A549 (cell line): ENCODE measurements around the gene INPP4B. TPM values are rescaled to one million over a fixed set of nuclear protein-coding genes. Genes with fewer than 3 reads are reported as not detected.

Experiments used
- ATAC-seq, 2 experiments: fragments of 200-7000 bp in 1 of 2; fragments of >200 bp in 1 of 2; cut with Nextera tagmentation in 1 of 2; cut with Tn5 transposase in 1 of 2; 3 replicates each; pipeline versions ENCODE4 v1.8.0 to v1.9.1; 2018 to 2020; ENCODE audit warnings: mild to moderate bottlenecking in 1 of 2, moderate library complexity in 1 of 2
- CTCF ChIA-PET: fragments of 300-600 bp; sonication (Branson Sonifier 250); formaldehyde crosslinking; extraction: SDS; loops from one replicate; lab custom pipeline; 2021; ENCODE audit warnings: antibody characterized with exemption, inconsistent platforms; lab: Yijun Ruan, JAX
- POLR2A ChIA-PET: fragments of 350-600 bp; formaldehyde crosslinking; extraction: SDS; loops from one replicate; lab custom pipeline; 2021; ENCODE audit warnings: antibody characterized with exemption, inconsistent platforms; lab: Yijun Ruan, JAX
- DNase-seq, 2 experiments: peaks; one replicate each; pipeline versions ENCODE4 v3.0.0 to v3.0.0-alpha.2; 2011 to 2016; ENCODE audit warnings: low read depth in 1 of 2, low spot score in 1 of 2
- FAIRE-seq: peaks from 2 replicates; lab custom pipeline; 2011; peaks lifted over from hg19 to GRCh38; lab: Jason Lieb, UNC
- H3K27ac ChIP-seq, 2 experiments: fragments of >200 bp; sonication (Bioruptor Twin); formaldehyde crosslinking; 3 replicates each; pipeline ENCODE4 v1.5.1; 2016 to 2017
- H3K4me1 ChIP-seq: fragments of >200 bp; sonication (Bioruptor Twin); formaldehyde crosslinking; 3 replicates; pipeline ENCODE4 v1.6.1; 2016
- H3K4me2 ChIP-seq: fragments of >200 bp; sonication (Bioruptor Twin); formaldehyde crosslinking; 3 replicates; pipeline ENCODE4 v1.6.1; 2016
- H3K4me3 ChIP-seq: fragments of >200 bp; sonication (Bioruptor Twin); formaldehyde crosslinking; 3 replicates; pipeline ENCODE4 v1.5.1; 2016
- H3K9me3 ChIP-seq: fragments of >200 bp; sonication (Bioruptor Twin); formaldehyde crosslinking; 3 replicates; pipeline ENCODE4 v1.6.1; 2016
- CBX2 ChIP-seq: fragments of 200-600 bp; sonication (generic); IDR thresholded peaks from 2 replicates; pipeline ENCODE4 v1.6.1; 2016; ENCODE audit warnings: low read depth, mild to moderate bottlenecking, borderline replicate concordance
- CBX8 ChIP-seq: fragments of 200-600 bp; sonication (generic); IDR thresholded peaks from 2 replicates; pipeline ENCODE4 v1.6.1; 2016
- CEBPB ChIP-seq, 2 experiments: fragments of >200 bp in 1 of 2; sonication (Bioruptor Twin) in 1 of 2; formaldehyde crosslinking in 1 of 2; IDR thresholded peaks; 2 replicates each; pipeline ENCODE4 v1.6.1; 2012 to 2016
- EHF ChIP-seq: fragments of 250-450 bp; sonication (Bioruptor Pico); IDR thresholded peaks from 2 replicates; pipeline ENCODE4 v1.5.0; 2020; ENCODE audit warnings: mild to moderate bottlenecking
- EHMT2 ChIP-seq: fragments of 200-600 bp; sonication (generic); IDR thresholded peaks from 2 replicates; pipeline ENCODE4 v1.6.1; 2016; ENCODE audit warnings: antibody characterized with exemption, low read depth, mild to moderate bottlenecking, moderate library complexity
- EP300 ChIP-seq, 2 experiments: fragments of >200 bp; sonication (Bioruptor Twin); formaldehyde crosslinking; IDR thresholded peaks; 2 replicates in 1 of 2; 3 replicates in 1 of 2; pipeline ENCODE4 v1.6.1; 2016 to 2017
- ESRRA ChIP-seq: fragments of 150-350 bp; IDR thresholded peaks from 2 replicates; pipeline ENCODE4 v1.6.1; 2014; ENCODE audit warnings: mild to moderate bottlenecking, low read length, borderline replicate concordance
- GATA3 ChIP-seq: IDR thresholded peaks from 2 replicates; pipeline ENCODE4 v1.6.1; 2012; ENCODE audit warnings: borderline replicate concordance
- HDAC2 ChIP-seq: fragments of 200-600 bp; sonication (generic); IDR thresholded peaks from 2 replicates; pipeline ENCODE4 v1.6.1; 2016
- HEYL ChIP-seq: fragments of 250-450 bp; sonication (Bioruptor Pico); IDR thresholded peaks from 2 replicates; pipeline ENCODE4 v1.8.0; 2021; ENCODE audit warnings: mild to moderate bottlenecking, moderate library complexity
- HOXA7 ChIP-seq: fragments of 250-450 bp; sonication (Bioruptor Pico); IDR thresholded peaks from 2 replicates; pipeline ENCODE4 v1.5.0; 2020; ENCODE audit warnings: mild to moderate bottlenecking, moderate library complexity
- JUN ChIP-seq, 2 experiments: fragments of >200 bp; sonication (Bioruptor Twin); formaldehyde crosslinking; IDR thresholded peaks; 2 replicates in 1 of 2; 3 replicates in 1 of 2; pipeline ENCODE4 v1.6.1; 2016 to 2017
- JUNB ChIP-seq: fragments of >200 bp; sonication (Bioruptor Twin); formaldehyde crosslinking; IDR thresholded peaks from 2 replicates; pipeline ENCODE4 v1.6.1; 2016
- KDM1A ChIP-seq: fragments of 200-600 bp; sonication (generic); IDR thresholded peaks from 2 replicates; pipeline ENCODE4 v1.6.1; 2016; ENCODE audit warnings: low read depth, mild to moderate bottlenecking
- MAZ ChIP-seq: fragments of 150-350 bp; IDR thresholded peaks from 2 replicates; pipeline ENCODE4 v1.6.1; 2014; ENCODE audit warnings: antibody characterized with exemption, low read depth, low read length, borderline replicate concordance
- NPAS2 ChIP-seq: fragments of 250-450 bp; sonication (Bioruptor Pico); IDR thresholded peaks from 2 replicates; pipeline ENCODE4 v1.8.0; 2022; ENCODE audit warnings: mild to moderate bottlenecking, moderate library complexity, borderline replicate concordance
- NR3C1 ChIP-seq: fragments of >200 bp; sonication (Bioruptor Twin); formaldehyde crosslinking; IDR thresholded peaks from 3 replicates; pipeline ENCODE4 v1.6.1; 2017
- RCOR1 ChIP-seq: fragments of 150-350 bp; IDR thresholded peaks from 2 replicates; pipeline ENCODE4 v1.6.1; 2014; ENCODE audit warnings: antibody characterized with exemption, low read length, low read depth
- RNF2 ChIP-seq: fragments of 200-600 bp; sonication (generic); IDR thresholded peaks from 2 replicates; pipeline ENCODE4 v1.6.1; 2016; ENCODE audit warnings: low read depth, mild to moderate bottlenecking, antibody characterized with exemption, moderate library complexity, borderline replicate concordance
- SMC3 ChIP-seq: fragments of >200 bp; sonication (Bioruptor Twin); formaldehyde crosslinking; IDR thresholded peaks from 3 replicates; pipeline ENCODE4 v1.6.1; 2018; ENCODE audit warnings: inconsistent platforms
- SREBF2 ChIP-seq: fragments of 450-650 bp; IDR thresholded peaks from 2 replicates; pipeline ENCODE4 v1.6.1; 2014; ENCODE audit warnings: mild to moderate bottlenecking, moderate library complexity
- TFCP2L1 ChIP-seq: fragments of 250-450 bp; sonication (Bioruptor Pico); IDR thresholded peaks from 2 replicates; pipeline ENCODE4 v1.5.0; 2021; ENCODE audit warnings: mild to moderate bottlenecking
- TP53 ChIP-seq: fragments of 250-450 bp; sonication (Bioruptor Pico); IDR thresholded peaks from 2 replicates; pipeline ENCODE4 v1.5.0; 2021; ENCODE audit warnings: mild to moderate bottlenecking, moderate library complexity
- ZC3H11A ChIP-seq: fragments of 450-650 bp; IDR thresholded peaks from 2 replicates; pipeline ENCODE4 v1.6.1; 2014; ENCODE audit warnings: antibody characterized with exemption, mild to moderate bottlenecking
- ZFP36 ChIP-seq: fragments of 450-650 bp; IDR thresholded peaks from 2 replicates; pipeline ENCODE4 v1.6.1; 2014; ENCODE audit warnings: borderline replicate concordance; ENCODE audit not compliant: partially characterized antibody
- ZNF302 ChIP-seq: fragments of 250-450 bp; sonication (Bioruptor Pico); IDR thresholded peaks from 2 replicates; pipeline ENCODE4 v1.9.0; 2021; ENCODE audit warnings: inconsistent platforms, mild to moderate bottlenecking, moderate library complexity
- WGBS: methylation state at CpG from one replicate; pipeline ENCODE4 v1.1.6; 2017; ENCODE audit errors: missing lambda C conversion rate; 5-methylcytosine and 5-hydroxymethylcytosine counted together
- polyA plus RNA-seq, 4 experiments: library from polyadenylated mRNA; depleted of rRNA in 3 of 4; stranded (reverse); fragments of >200 nt; fragmentation: RNase III in 1 of 4; extraction: RNeasy Plus Mini Kit Qiagen cat#74134 plus additional on column Dnase treatment in 1 of 4; gene quantifications; 2 replicates in 3 of 4; 3 replicates in 1 of 4; pipeline ENCODE4 v1.2.3, GENCODE V29; 2011 to 2017
- TF ChIP-seq, protein P1 (sequence below): IDR thresholded peaks from 2 replicates; pipeline ENCODE4 v1.6.1; 2012
- TF ChIP-seq, protein P2 (sequence below): fragments of 250-450 bp; sonication (Bioruptor Pico); IDR thresholded peaks from 2 replicates; pipeline ENCODE4 v1.5.0; 2021; ENCODE audit warnings: mild to moderate bottlenecking, moderate library complexity, borderline replicate concordance
- TF ChIP-seq, protein P3 (sequence below): IDR thresholded peaks from 2 replicates; pipeline ENCODE4 v1.6.1; 2012; ENCODE audit warnings: low read depth, borderline replicate concordance
- TF ChIP-seq, protein P4 (sequence below): IDR thresholded peaks from 2 replicates; pipeline ENCODE4 v1.6.1; 2012

The INPP4B gene
- polyA plus RNA-seq, 2 of the 4 experiments (the other 2 are of a cell fraction) = 7.2 to 14.9 TPM

DNA sequence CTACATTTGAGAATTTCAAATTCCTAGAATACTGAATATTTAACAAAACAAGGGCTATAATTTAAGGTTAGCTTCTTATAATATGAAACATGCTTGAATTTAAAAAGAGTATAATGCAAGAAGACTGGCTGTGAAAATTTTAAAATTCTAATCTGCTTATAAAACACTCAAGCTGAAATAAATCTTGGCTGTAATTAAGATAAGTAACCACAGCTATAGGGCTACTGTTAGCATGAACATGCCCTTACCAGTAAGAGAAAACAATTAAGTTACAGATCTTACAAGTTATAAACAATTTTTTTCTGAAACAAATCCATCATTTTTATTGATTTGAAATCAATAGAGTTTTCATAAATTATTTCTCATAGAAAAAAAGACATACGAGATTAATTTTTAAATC, 148.2 kb downstream of the INPP4B start:
- no peak for ATAC-seq
- POLR2A ChIA-PET = no interaction called here
- no peak for TF ChIP-seq ZNF302 (CRISPR knock-in tag)
- TF ChIP-seq RNF2 = no peak
- TF ChIP-seq, protein P1, sequence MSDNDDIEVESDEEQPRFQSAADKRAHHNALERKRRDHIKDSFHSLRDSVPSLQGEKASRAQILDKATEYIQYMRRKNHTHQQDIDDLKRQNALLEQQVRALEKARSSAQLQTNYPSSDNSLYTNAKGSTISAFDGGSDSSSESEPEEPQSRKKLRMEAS = no peak
- no peak for TF ChIP-seq TFCP2L1
- TF ChIP-seq ZC3H11A = no peak
- no peak for TF ChIP-seq TP53 (CRISPR knock-in tag)
- TF ChIP-seq MAZ = no peak
- no peak for DNase-seq
- no peak overlapping the region for H3K4me3 ChIP-seq
- H3K9me3 ChIP-seq = no peaks in the 10 kb centered on the region
- H3K4me1 ChIP-seq = no peaks in the 10 kb centered on the region
- 88% methylated on average over 1 of the region's 1 CpG for WGBS
- CTCF ChIA-PET = no interaction called here
- FAIRE-seq = no peak
- no peak overlapping the region for H3K27ac ChIP-seq
- H3K4me2 ChIP-seq = no peak overlapping the region

DNA sequence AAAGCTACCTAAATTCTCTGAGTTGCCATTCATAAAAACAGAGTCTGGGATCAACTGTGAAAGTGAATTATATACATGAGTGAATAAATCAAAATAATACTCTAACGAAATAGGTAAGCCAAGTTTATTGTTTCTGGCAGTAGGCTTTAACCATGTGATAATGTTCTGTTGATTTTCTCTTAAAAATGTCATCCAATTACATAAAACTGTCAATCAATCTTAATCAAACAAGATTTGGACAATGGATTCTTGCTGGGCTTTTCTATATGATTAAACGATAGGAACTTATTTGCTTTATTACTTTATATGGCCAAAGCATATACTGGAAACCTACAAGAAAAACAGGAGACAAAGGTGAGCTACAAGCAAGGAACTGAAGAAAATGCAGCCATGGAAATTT, 148.8 kb downstream of the INPP4B start:
- TF ChIP-seq ZFP36 (no peak), SREBF2 (no peak), CBX2 (no peak), EP300 (IDR thresholded peaks at IDR 0.05) (no peak), EHF (CRISPR knock-in tag) (no peak), NPAS2 (no peak), JUNB (no peak), KDM1A (no peak), CBX8 (no peak), JUN (IDR thresholded peaks at IDR 0.05) (no peak), NR3C1 (no peak), HOXA7 (CRISPR knock-in tag) (no peak), GATA3 (no peak), HEYL (no peak)
- TF ChIP-seq, protein P2, sequence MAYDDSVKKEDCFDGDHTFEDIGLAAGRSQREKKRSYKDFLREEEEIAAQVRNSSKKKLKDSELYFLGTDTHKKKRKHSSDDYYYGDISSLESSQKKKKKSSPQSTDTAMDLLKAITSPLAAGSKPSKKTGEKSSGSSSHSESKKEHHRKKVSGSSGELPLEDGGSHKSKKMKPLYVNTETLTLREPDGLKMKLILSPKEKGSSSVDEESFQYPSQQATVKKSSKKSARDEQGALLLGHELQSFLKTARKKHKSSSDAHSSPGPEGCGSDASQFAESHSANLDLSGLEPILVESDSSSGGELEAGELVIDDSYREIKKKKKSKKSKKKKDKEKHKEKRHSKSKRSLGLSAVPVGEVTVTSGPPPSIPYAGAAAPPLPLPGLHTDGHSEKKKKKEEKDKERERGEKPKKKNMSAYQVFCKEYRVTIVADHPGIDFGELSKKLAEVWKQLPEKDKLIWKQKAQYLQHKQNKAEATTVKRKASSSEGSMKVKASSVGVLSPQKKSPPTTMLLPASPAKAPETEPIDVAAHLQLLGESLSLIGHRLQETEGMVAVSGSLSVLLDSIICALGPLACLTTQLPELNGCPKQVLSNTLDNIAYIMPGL (CRISPR knock-in tag) = no peak
- TF ChIP-seq, protein P1 = no peak
- TF ChIP-seq, all 56 proteins: peak for 0
- Histone ChIP-seq H3K4me1 (no peaks in the 10 kb centered on the region), H3K4me3 (no peak overlapping the region), H3K9me3 (no peaks in the 10 kb centered on the region), H3K27ac (no peak overlapping the region), H3K4me2 (no peak overlapping the region)
- ATAC-seq = no peak
- 55% methylated on average over 2 of the region's 2 CpGs for WGBS
- POLR2A ChIA-PET = no interaction called here
- no peak for FAIRE-seq
- DNase-seq = no peak
- CTCF ChIA-PET = no interaction called here

DNA sequence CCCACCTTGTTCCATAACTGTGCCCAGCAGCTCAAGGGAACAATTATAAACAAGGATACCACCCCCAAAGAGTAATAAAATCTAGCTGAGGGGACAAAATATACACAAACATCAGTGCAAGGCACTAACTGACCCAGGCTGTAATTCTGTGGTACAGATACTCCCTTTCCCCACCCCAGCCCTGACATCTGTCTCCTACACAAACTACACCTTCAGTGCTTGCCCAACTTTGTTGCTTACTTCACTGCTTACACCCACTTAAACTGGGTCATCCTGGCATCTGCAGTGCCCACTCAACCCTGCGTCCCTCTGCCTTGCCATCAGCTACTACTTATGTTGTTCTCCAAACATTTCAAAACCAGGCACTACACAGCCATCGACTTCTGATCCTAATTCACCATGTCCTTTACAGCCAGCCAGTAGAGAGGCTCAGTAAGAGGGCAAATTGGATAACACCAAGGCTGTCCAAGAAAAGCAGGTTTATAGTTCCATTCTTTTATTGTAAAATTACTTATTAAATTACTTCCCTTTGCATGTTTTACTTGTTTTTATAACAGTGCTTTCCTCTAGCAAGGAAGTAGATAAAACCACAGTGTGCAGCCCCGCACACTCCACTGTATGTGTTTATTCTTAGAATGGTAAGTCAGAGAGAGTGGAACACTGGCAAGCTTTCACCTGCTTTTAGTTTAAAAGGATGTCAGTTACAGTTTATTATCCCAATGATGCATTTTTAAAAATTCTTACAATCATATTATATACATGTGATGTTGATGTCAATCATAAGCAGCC, 149.6 kb downstream of the INPP4B start:
- H3K4me1 ChIP-seq = no peaks in the 10 kb centered on the region
- POLR2A ChIA-PET = no interaction called here
- no peak for ATAC-seq
- TF ChIP-seq, protein P2 (CRISPR knock-in tag) = no peak
- no peak for TF ChIP-seq ESRRA
- no peak for TF ChIP-seq SMC3
- TF ChIP-seq MAZ = no peak
- no peak for TF ChIP-seq EHMT2
- no peak for TF ChIP-seq ZC3H11A
- TF ChIP-seq, protein P3, sequence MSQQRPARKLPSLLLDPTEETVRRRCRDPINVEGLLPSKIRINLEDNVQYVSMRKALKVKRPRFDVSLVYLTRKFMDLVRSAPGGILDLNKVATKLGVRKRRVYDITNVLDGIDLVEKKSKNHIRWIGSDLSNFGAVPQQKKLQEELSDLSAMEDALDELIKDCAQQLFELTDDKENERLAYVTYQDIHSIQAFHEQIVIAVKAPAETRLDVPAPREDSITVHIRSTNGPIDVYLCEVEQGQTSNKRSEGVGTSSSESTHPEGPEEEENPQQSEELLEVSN = no peak
- TF ChIP-seq, protein P4, sequence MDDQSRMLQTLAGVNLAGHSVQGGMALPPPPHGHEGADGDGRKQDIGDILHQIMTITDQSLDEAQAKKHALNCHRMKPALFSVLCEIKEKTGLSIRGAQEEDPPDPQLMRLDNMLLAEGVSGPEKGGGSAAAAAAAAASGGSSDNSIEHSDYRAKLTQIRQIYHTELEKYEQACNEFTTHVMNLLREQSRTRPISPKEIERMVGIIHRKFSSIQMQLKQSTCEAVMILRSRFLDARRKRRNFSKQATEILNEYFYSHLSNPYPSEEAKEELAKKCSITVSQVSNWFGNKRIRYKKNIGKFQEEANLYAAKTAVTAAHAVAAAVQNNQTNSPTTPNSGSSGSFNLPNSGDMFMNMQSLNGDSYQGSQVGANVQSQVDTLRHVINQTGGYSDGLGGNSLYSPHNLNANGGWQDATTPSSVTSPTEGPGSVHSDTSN = no peak
- TF ChIP-seq HDAC2 = no peak
- TF ChIP-seq EHF (CRISPR knock-in tag) = no peak
- no peak for TF ChIP-seq JUNB
- no peak for TF ChIP-seq CEBPB (IDR thresholded peaks at IDR 0.05)
- TF ChIP-seq RCOR1 = no peak

More for the DNA sequence above, 149.6 kb downstream of the INPP4B start:
- Histone ChIP-seq H3K4me3 (no peak overlapping the region), H3K27ac (no peak overlapping the region), H3K4me2 (no peak overlapping the region), H3K9me3 (no peaks in the 10 kb centered on the region)
- DNase-seq (no peak), FAIRE-seq (no peak)
- 76% methylated on average over 3 of the region's 3 CpGs for WGBS
- CTCF ChIA-PET = no interaction called here
